T-helper 2 cell treated with Interferon-gamma antibody and Interleukin-4, amounts not matched to agents 5 μg/mL and 100 μg/mL, for 36 hours (primary cell): Measurements from ENCODE around the gene C11orf21.

Experiments
- DNase-seq: peaks from one replicate; pipeline ENCODE4 v3.0.0; 2021; ENCODE audit warnings: low spot score
- H3K27ac Mint-ChIP-seq: one replicate; pipeline ENCODE4 v1.8.0; 2021; ENCODE audit warnings: mild to moderate bottlenecking, mixed read lengths
- H3K27me3 Mint-ChIP-seq: one replicate; pipeline ENCODE4 v1.8.0; 2021; ENCODE audit warnings: low read depth, mixed read lengths
- H3K36me3 Mint-ChIP-seq: one replicate; pipeline ENCODE4 v1.8.0; 2021; ENCODE audit warnings: low read depth, mixed read lengths
- H3K4me1 Mint-ChIP-seq: one replicate; pipeline ENCODE4 v1.8.0; 2021; ENCODE audit warnings: low read depth, mixed read lengths
- H3K4me3 Mint-ChIP-seq: one replicate; pipeline ENCODE4 v1.8.0; 2022; ENCODE audit warnings: mild to moderate bottlenecking, moderate library complexity, mixed read lengths
- H3K9me3 Mint-ChIP-seq: one replicate; pipeline ENCODE4 v1.8.0; 2021; ENCODE audit warnings: mixed read lengths

C11orf21 gene

DNA sequence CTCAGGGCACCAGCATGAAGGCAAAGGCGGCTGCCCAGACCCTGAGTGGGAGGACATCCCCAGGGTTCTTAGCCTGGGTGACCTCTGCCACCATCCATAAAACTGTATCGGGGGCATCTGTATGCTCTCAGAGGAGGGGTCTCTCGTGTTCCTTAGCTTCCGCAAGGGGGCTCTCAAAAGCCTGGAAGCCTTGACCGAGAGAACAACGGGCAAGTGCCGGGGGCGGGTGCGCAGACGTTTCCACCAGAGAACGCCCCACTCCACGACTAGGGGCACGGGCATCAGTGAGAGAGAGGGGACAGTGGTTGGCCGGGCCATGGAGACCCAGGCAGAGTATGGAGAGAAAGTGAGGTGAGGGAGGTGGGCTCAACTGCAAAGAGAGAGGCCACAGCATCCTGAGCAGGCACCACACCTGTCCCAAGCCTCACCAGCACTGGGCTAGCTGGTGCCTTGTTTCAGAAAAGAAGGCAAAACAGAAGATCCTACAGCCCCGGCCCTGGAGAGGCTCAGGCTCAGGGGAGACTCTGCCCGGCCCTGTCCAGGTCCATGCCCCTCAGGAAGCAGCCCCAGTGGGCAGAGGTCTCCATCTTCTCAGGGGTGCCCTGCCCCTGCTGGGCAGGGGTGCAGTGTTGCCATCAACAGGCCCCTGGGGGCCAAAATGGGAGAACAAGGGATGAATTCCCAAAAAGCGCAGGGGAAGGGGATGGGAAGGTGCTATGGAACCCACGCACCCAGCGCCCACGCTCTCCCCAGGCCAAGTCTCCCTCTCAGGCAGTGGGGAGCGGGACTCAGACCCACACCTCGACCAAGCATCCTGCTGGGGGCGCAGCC is 6.0 kb upstream of the C11orf21 start:
- Mint-ChIP-seq H3K4me1 (peaks cover 12% of the 10 kb centered on the region), H3K27ac (no peak overlapping the region), H3K4me3 (no peak overlapping the region), H3K9me3 (no peaks in the 10 kb centered on the region), H3K27me3 (no peaks in the 10 kb centered on the region), H3K36me3 (peaks cover 5% of the 10 kb centered on the region)
- no peak for DNase-seq

DNA sequence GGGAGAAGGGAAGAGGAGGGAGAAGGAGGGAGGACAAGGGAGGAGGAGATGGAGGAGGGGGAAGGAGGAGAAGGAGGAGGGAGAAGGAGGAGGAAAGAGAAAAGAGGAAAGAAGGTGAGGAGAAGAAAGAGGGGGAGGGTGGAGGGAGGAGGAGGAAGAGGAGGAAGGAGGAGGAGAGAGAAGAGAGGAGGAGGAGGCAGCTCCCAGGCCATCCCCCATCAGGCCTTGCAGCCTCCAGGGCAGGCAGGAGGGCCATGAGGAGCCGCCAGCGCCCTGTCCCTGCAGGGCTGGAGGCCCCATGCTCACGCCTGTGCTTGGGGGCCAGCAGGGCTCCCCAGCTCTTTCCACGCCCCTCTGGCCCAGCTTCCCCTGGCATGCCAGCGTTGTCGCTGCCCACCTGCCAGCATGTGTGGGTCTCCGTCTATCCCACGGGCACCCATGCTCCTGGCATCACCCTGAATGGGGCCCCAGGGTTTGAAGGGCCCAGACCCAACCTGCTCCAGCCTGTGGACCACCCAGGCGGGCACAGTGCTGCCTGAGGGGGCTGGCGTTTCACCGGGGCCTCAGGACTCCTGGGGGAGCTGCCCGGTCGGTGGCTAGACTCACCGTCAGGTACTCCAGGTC is 5.3 kb upstream of the C11orf21 start:
- H3K36me3 Mint-ChIP-seq = peaks cover 5% of the 10 kb centered on the region
- peaks cover 13% of the 10 kb centered on the region for H3K4me1 Mint-ChIP-seq
- H3K27ac Mint-ChIP-seq = no peak overlapping the region
- no peaks in the 10 kb centered on the region for H3K27me3 Mint-ChIP-seq
- DNase-seq = no peak
- H3K9me3 Mint-ChIP-seq = no peaks in the 10 kb centered on the region
- no peak overlapping the region for H3K4me3 Mint-ChIP-seq

DNA sequence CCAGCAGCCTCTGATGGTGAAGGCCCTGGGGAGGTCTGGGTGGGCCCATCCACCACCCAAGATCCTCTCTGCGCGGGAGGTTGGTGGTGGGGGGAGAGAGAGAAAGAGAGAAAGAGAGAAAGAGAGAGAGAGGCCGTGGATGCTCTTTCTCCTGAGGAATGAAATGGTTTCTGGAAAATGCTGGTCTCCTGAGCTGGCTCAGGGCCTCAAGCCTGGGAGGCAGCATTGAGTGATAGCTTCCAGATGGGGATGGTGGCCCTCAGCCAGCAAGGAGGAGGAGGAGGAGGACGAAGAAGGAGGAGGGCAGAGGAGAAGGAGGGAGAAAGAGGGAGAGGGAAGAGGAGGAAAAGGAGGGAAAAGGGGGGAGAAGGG is 4.7 kb upstream of the C11orf21 start:
- Mint-ChIP-seq H3K4me3 (peak overlapping the region; percentile 85), H3K36me3 (peaks cover 9% of the 10 kb centered on the region)
- no peak for DNase-seq

DNA sequence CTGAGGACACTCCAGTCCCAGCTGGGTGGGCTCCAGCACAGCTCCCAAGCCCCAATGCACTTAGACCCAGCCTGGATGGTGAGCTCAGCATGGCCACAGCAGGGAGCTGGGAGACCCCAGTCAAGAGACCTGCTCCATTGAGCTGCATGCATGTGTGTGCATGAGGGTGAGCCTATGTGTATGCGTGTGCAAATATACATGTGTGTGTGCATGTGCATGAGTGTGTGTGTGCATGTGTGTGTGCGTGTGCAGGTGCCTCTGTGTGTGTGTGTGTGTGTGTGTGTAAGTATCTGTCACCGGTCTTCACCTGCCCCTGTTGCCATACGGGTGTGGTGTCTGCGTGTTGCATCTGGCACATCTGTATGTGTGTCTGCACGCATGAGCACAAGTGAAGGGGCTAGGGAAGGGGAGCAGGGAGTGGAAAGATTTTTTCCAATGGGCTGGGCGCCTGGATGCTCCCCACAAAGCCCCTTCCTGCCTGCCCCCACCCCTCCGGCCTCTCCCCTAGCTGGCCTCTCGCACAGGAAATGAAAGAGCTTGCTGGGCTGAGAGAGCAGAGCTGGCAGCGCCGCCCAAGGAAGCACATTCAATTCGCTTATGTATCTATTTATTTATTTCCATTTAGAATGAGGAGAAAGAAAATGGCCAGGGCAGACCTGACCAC is 4.2 kb upstream of the C11orf21 start:
- H3K9me3 Mint-ChIP-seq = no peaks in the 10 kb centered on the region
- DNase-seq = no peak
- peak overlapping the region; percentile 85 for H3K27ac Mint-ChIP-seq
- peaks cover 18% of the 10 kb centered on the region for H3K4me1 Mint-ChIP-seq
- H3K27me3 Mint-ChIP-seq = no peaks in the 10 kb centered on the region
- peaks cover 11% of the 10 kb centered on the region for H3K36me3 Mint-ChIP-seq
- H3K4me3 Mint-ChIP-seq = peak overlapping the region; percentile 85

More for the DNA sequence above, 4.7 kb upstream of the C11orf21 start:
- Mint-ChIP-seq H3K27me3 (no peaks in the 10 kb centered on the region), H3K27ac (peak overlapping the region; percentile 85), H3K9me3 (no peaks in the 10 kb centered on the region), H3K4me1 (peaks cover 18% of the 10 kb centered on the region)

DNA sequence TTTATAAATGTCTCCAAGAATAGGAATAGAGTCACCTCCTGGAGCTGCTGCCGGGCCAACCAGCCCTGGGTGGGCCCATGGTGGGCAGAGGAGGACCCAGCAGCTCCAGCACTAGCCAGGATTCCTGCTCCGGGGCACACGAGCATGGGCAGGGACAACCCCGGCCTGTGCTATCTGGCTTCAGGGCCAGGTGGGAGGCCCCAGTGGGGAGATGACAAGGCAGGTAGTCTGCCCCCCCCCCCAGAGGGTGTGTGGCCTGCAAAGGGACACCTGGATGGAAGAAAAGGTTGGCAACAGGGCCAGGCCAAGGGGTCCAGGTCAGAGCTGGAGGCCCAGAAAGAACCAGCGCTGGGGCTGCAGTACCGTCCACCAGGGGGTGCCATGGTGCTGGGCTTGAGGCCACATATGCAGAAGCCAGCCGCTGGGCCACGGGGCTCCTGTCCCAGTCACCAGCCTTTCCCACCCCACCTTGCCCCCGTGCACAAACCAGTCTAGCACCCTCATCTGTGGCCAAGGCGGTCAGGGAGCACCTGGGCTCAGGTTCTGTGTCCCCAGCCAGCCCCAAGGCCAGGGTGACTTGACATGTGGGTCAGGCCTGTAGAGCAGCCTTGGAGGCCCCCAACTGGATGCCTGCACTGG is 3.5 kb upstream of the C11orf21 start:
- peak overlapping the region; percentile 52 for H3K27ac Mint-ChIP-seq
- H3K27me3 Mint-ChIP-seq = no peaks in the 10 kb centered on the region
- peaks cover 11% of the 10 kb centered on the region for H3K36me3 Mint-ChIP-seq
- no peaks in the 10 kb centered on the region for H3K9me3 Mint-ChIP-seq
- DNase-seq = peak; percentile 71
- H3K4me3 Mint-ChIP-seq = peak overlapping the region; percentile 85
- H3K4me1 Mint-ChIP-seq = peaks cover 19% of the 10 kb centered on the region

DNA sequence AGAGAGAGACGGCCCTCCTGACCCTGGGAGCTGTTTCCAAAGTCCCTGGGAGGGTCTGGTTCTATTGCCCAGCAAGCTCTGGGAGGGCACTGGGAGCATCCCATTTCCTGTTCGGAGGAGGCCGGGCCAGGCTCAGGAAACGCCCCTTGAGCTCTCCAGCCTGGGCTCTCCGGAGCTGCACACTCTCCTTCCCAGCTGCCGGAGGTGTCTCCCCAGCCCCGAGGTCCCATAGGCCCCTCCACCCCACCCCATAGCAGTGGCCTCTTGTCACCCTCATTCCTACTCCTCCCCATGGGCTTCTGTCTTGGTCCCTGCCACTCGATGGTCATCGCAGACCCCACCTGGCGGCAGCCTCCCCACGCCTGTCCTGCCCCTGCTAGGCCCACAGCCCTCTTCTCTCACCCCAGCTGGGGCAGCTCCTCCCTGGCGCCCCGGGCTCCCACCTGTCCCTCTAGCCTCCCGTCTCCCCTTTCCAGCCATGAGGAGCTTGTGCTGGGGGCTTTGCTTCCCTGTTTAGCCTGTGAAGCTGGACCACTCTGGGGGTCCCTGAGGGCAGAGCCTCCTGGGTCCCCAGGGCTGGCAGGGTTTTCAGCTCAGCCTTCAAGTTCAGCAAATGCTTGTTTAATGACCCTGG is 2.9 kb upstream of the C11orf21 start:
- H3K4me1 Mint-ChIP-seq = peaks cover 21% of the 10 kb centered on the region

DNA sequence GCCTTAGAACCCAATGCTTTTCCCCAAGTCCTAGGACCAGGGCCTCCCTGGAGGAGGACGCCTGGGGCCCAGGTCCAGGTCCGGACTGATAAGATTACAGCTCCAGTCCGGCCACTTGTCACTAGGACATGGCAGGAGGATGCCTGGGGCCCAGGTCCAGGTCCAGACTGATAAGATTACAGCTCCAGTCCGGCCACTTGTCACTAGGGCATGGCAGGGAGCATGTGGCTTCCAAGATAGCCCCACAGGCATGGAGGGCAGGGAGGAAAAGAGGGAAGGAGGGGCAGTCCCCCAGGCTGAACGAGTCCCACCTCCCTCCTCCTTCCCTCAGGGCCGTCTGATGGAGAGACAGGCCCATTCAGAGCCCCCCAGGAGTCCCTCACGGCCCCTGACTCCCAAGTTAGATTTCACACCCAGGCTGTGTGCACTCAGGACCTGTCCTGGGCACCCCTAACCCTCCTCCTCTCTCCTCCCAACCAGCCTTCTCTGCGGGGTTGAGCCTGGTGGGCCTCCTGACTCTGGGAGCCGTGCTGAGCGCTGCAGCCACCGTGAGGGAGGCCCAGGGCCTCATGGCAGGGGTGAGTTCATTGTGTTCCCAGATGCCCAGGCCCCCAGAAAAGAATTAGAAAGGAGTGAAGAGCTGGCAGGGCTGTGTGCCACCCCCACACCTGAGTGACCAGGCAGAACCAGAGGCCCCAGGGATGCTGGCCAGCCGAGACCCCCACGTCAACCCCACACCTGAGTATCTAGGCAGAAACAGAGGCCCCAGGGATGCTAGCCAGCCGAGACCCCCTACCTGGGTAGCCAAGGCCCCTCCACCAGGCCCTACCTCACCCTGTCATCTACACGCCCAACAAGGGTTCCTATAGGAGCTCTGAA is 2.1 kb upstream of the C11orf21 start:
- peaks cover 24% of the 10 kb centered on the region for H3K4me1 Mint-ChIP-seq
- no peaks in the 10 kb centered on the region for H3K27me3 Mint-ChIP-seq
- H3K4me3 Mint-ChIP-seq = peak overlapping the region; percentile 94
- H3K9me3 Mint-ChIP-seq = no peaks in the 10 kb centered on the region
- H3K27ac Mint-ChIP-seq = peak overlapping the region; percentile 26
- H3K36me3 Mint-ChIP-seq = peaks cover 11% of the 10 kb centered on the region
- no peak for DNase-seq

More for the DNA sequence above, 2.9 kb upstream of the C11orf21 start:
- H3K27ac Mint-ChIP-seq = peak overlapping the region; percentile 52
- no peak for DNase-seq
- H3K4me3 Mint-ChIP-seq = peak overlapping the region; percentile 34
- peaks cover 11% of the 10 kb centered on the region for H3K36me3 Mint-ChIP-seq
- no peaks in the 10 kb centered on the region for H3K9me3 Mint-ChIP-seq
- H3K27me3 Mint-ChIP-seq = no peaks in the 10 kb centered on the region

DNA sequence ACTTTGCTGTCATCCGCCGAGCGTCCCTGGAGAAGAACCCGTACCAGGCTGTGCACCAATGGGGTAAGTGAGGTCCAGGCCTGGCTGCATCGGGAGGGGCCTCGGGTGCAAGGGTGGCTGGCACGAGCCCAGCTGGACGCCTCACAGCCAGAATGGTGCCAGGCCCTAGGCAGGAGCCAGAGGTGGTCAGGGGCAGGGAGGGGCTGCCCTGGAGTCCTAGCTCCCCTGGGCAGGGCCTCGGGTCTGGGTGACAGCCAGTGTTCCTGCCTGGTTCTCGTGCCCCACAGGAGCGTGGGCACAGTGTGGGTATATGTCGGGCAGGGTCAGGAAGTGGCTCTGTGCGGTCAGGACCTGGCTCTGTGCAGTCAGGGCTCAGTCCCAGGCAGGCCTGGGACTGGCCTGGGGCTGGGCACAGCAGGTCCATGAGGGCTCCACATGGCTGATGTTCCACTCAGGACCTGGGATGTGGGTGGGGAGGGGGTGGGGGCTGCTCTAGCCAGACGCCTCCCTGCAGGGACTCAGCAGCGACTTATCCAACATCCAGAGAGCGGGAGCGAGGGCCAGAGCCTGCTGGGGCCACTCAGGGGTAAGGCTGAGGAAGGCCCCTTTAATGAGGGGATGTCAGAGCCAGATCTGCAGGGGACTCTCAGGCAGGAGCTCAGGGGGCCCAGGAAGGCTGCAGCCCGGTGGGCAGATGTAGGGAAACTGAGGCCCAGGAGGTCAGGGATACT is 1.3 kb upstream of the C11orf21 start:
- Mint-ChIP-seq H3K36me3 (peaks cover 12% of the 10 kb centered on the region), H3K27me3 (no peaks in the 10 kb centered on the region), H3K4me3 (peak overlapping the region; percentile 94), H3K4me1 (peaks cover 25% of the 10 kb centered on the region), H3K27ac (peak overlapping the region; percentile 90), H3K9me3 (no peaks in the 10 kb centered on the region)
- no peak for DNase-seq

DNA sequence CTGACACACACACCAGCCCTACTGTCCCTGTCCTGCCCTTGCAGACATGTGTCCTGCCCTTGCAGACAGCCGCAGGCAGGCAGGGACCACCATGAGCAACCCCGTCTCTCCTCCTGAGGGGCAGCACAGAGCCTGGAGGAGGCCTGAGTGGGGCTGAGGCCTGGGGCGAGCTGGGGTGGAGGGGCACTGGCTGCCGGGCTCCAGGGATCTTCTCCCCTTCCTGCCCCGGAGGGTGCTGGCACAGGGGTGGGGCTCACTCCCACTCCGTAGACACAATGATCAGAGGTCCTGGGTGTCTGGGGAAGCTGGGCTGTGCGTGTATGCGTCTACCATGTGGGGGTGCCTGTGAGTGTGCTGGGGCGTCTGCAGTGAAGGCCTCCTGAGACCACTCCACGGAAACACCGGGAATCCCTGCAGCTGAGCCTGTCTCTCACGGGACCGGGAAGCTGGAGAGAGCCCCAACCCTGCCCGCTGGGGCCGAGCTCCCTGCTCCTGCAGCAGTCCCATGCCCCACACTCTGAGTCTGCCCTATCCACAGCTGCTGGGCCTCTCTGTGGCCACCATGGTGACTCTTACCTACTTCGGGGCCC is 683 bp upstream of the C11orf21 start:
- Mint-ChIP-seq H3K36me3 (peaks cover 14% of the 10 kb centered on the region), H3K9me3 (no peaks in the 10 kb centered on the region), H3K4me1 (peaks cover 29% of the 10 kb centered on the region), H3K4me3 (peak overlapping the region; percentile 94), H3K27ac (peak overlapping the region; percentile 90), H3K27me3 (no peaks in the 10 kb centered on the region)
- DNase-seq = no peak

DNA sequence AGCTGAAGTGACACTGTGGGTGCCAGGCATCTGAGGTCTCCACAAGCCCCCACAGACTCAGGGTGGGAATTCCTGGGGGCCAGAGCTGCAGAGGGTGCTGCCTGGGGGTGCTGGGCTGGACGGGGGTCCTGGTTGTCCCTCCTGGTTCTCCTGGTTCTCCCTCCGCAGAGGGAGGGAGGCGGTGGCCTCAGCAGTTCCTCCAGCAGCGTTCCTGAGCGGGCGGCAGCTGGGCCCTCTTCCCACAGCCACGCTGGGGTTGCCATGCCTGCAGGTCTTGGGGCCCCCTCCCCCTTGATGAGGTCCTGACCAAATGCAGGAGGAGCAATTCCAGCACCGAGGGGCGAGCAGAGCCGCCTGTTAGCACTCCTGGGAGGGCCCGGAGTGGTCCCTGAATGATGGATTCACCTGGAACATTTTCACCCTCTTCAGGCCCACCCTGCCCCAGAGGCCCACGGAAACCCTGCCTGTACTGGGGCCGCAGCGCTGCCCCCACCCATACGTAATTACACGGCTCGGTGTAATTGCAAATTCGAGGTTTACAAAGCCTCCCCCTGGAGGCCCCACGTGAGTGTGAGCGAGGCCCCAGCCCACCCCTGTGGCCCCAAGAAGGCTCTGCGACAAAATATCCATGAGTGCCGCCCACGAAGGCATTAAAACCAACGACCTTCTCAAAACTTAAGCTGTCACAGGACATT is 635 bp downstream of the C11orf21 start:
- H3K4me3 Mint-ChIP-seq = peak overlapping the region; percentile 94
- no peaks in the 10 kb centered on the region for H3K27me3 Mint-ChIP-seq
- peak overlapping the region; percentile 90 for H3K27ac Mint-ChIP-seq
- peaks cover 23% of the 10 kb centered on the region for H3K4me1 Mint-ChIP-seq
- DNase-seq = no peak
- peaks cover 14% of the 10 kb centered on the region for H3K36me3 Mint-ChIP-seq
- no peaks in the 10 kb centered on the region for H3K9me3 Mint-ChIP-seq

DNA sequence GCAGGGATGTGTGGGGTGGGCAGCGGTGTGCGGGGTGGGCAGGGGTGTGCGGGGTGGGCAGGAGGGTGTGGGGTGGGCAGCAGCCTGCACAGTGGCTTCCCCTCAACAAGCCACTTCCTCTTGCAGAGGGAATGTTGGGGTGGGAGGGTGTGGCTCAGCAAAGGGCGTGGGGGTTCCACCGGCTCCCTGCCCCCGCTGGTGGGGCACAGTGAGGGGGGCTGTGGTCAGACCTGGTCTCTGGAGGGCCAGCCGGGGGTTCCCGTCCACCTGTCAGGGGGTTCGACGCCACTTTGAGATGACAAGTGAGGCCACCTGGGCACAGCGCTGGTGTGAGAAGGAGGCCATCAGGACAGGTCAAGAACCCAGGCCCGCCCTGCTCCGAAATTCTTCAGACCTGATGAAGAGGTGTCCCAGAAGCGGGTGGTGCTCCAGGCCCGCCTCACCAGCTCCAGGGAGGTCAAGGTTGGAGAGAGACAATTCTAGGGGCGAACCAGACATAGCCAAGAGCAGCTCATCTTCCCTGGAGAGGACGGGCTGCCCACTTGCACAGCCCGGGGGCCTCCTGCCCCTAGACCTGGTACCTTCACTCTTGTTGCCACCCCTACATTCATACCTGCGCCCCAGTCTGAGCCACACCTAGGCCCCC is 1.3 kb downstream of the C11orf21 start:
- no peak for DNase-seq
- H3K27ac Mint-ChIP-seq = peak overlapping the region; percentile 68
- no peaks in the 10 kb centered on the region for H3K27me3 Mint-ChIP-seq
- peaks cover 12% of the 10 kb centered on the region for H3K36me3 Mint-ChIP-seq
- peaks cover 18% of the 10 kb centered on the region for H3K4me1 Mint-ChIP-seq
- H3K9me3 Mint-ChIP-seq = no peaks in the 10 kb centered on the region
- peak overlapping the region; percentile 94 for H3K4me3 Mint-ChIP-seq
